Measurements from ENCODE around the gene SORCS1.

Gene SORCS1

DNA sequence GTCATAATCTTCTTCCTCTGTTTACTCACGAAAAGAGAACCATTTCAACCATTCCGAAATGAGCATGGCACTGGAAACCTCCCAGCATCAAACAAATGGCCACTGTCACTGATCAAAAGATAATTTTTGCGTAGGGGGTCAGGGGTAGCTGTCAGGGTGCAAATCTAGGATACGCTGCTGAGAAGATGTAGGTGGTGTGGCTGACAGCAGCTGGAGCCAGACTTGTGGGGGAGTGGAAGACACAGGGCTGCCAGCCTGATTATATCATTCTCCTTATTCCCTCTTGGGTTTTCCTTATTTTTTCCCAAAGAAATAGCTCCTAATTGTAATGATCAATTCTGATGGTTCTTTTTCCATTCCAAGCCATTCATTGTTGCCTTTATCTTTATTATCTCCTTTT, 266.1 kb downstream of the SORCS1 start:
- no peak for DNase-seq (ENCODE audit: low spot score)

DNA sequence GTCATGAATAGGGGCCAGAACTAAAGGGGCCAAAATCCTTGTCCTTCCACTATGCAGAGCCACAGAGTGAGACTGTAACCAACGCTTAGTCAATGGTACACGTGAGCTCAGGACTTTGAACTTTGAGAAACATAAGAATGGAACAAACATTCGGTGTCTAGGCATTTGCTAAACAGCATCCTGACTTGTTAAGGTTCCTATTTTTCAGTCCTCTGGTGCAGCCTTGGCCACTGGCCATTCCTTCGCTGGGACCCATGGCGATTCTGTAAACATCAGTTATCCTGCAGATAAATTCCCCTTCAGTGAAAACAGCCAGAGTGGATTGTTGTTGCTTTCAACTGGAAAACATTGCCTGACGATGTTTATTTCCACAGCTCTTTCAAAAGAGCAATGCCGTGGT, 266.8 kb downstream of the SORCS1 start:
- DNase-seq (ENCODE audit: low spot score) = no peak

DNA sequence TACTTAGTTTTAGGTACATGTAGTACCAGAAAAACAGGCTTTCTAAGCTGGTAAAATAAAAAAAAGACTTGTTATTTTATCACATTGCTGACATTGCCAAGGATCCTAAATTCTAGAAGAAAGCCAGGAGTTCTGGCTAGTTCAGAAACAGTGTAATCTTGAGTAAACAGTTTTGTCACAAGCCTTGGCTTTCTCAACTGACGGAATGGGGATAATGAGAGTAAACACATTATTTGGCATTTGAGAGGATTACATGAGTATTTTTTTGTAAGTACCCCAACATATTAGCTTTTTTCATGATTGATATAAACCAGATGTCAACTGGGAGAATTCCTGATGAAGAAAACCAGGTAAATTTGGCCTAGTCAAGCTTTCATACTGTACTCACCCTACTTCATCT, 269.8 kb downstream of the SORCS1 start:
- no peak for DNase-seq (ENCODE audit: low spot score)

DNA sequence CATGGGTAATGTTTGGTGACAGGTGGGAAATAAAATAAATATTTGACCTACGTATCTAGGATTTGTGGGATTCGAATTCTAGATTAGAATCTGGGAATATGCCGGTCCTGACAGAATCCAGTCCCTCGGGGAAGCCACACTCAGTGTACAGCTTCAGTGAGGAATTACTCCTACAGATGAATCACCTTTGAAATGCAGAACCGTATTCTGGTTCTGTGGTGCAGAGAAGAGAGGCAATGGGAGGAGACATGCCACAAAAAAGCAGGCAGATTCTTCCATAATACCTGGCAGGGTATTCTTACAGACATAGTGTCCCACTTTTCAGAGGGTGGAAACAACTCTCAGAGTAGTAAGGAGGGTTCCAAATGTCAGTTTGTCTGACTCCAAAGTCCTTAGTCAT, 286.9 kb downstream of the SORCS1 start:
- DNase-seq (ENCODE audit: low spot score) = no peak

DNA sequence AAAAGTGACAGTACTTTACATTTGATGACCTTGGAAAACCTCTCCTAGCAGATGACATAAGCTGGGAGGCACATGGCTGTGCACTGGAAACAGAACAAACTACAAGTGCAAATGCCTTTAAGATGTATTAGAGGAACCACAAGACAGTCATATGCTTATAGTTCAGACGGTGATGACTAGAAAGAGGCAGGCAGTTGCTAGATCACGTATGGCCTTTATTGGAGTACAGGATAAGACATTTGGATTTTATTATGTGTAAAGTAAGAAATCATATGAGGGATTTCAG, 290.0 kb downstream of the SORCS1 start:
- no peak for DNase-seq (ENCODE audit: low spot score)

DNA sequence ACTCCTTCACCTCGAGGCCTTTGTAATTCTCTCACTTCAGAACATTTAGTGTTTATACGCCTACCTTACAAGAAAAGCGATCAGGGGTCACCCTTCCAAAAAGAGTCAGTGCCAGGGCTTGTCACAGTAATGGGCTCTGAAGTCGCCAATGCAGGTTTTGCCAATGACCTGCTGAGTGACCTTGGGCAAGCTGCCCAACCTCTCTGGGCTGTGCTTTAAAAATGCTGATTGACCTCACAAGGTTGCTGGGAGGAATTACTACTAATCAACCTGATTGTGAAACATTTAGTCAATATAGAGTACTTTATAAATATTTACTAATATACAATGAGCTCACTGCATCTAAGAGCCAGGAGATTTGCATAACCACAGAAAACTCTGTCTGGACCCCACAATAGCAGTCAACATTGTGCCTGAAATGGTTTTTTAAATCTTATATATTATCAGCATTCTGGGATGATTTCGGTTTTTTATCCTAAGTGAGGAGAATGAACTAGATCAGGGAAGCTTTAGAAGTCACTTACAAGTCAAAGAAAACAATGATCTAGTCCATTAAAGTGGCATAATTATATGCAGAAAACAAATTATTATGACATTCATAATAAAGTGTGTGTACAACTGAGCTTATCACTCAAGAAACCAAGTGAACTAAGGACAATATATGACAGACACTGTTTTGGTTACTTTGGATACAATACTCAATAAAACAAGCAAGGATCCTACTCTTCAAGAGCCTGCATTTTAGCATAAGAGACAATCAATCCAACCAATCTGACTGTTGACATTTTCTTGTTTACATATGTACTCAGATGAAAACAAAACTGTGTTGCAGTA, 290.5 kb downstream of the SORCS1 start:
- no peak for DNase-seq (ENCODE audit: low spot score)

DNA sequence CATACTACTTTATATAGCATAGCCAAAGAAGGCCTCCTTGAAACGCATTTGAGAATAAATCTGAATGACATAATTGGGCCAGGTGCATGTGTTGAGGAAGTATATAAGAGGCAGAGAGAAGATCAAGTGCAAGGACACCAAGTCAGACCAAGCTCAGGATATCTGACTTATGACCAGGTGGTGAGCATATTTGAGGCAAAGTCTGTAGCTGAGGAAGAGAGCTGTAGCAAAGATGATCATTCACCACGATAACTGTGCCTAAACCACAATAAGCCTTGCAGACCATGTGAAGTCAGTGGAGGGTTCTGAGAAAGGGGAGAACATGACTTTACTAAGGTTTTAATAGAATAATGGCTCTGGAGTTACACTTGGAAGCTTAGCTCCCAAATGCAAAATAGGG, 292.3 kb downstream of the SORCS1 start:
- DNase-seq (ENCODE audit: low spot score) = no peak

DNA sequence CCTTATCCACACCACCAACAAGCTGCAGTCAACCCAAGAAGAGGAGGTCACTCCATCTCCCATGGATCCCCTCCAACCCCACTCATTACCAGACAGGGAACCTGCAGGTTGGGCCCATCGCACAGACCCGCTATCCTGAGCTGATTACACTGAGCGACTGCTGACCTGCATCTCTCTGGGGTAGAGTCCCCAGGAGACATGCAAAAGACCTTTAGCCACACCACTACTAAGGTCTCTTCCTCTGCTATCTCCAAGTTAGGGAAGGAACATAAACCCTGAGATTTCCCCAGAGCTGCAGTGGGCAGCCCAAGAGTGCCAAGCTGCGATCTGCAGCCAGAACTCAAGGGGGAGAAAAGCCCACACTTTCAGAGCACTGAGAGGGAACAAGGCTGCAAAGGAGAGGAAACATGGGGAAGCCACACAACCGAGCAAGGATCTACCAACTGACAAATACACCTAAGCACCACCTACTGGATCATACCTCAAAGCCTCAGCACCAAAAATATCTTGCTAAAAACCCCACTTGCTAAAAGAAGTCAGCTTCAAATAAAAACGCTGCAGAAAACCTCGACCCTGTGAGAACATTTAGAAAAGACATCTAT, 298.2 kb downstream of the SORCS1 start:
- no peak for DNase-seq (ENCODE audit: low spot score)

DNA sequence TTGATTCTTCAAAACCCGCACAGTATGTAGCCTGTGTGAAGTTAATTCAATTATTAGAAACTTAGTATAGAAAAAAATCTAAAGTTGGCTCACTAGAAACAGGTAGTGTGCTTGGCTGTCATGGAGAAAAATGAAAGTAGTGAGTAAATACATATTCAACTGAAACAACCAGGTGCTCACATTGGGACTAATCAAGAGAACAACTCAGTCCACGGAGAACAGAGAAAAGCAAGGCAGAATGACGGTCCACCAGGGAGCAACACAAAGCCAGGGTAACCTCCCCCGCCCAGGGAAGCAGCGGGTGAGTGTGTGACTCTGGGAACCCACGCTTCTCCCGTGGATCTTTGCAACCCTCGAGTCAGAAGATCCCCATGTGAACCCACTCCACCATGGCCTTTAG, 300.5 kb downstream of the SORCS1 start:
- no peak for DNase-seq (ENCODE audit: low spot score)

DNA sequence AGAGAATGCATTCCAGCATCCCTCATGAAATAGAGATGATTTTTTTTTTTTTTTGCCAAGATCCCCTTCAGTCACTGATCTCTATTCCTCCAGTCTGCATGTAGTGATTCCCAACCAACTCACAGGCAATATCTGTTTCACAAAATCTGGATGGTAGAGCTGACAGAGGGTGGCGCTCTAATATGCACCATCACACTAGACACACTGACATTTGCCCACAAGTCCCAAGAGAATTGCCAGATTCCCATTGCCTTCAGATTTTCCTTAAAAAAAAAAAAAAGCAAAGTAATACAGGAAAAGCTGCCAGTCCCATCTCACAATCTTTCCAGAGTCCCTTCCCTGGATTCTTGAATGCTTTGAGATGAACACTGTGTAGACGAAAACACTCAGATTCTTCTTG, 301.0 kb downstream of the SORCS1 start:
- no peak for DNase-seq (ENCODE audit: low spot score)

DNA sequence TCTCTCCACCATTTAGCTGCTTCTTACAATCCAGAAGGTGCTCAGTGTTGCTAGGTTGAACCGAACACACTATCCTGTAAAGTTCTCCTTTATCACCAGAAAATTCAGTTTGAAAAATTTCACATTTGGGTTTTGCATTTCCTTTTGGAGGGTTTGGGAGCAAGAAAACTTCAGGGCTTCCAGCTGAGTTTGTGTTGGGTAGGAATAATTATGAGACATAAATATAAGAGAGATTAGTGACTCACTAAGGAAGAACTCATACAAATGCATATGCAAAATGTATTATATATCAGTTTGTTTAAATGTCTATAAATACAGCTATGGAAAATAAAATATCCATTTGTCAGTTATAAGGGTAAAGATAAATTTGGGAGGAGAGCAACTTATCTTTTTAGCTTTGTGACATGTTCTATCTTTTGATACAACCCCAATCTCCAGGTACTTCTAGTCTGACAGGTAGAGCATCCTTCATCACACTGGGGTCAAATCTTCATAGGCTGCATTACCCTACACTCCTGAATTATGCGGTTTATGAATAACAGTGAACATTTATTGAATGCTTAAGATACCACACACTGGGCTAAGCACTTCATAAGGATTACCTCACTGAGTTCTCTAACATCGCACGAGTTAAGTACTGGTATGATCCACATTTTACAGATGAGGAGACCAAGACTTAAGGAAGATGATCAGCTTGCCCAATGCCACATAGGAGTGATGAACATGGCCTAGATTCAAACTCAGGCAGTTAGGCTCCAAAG, 304.4 kb downstream of the SORCS1 start:
- DNase-seq (ENCODE audit: low spot score) = no peak

DNA sequence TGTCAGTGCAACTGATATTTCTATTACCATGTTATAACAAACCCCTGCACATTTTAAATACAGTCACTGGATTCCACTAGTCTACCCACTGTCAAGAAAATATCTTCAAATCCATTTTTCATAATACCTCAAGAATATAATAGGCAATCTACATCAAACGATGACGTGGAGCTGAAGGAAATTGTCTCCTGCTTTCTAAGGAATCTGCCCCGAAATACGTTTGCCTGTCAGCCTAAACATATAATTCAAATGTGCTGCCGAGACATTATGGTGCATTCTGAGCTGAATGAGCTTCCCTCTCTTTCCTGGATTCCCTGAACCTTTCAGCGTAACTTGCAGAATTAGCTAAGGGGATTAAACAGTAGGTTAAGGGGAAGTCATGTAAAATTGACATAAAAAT, 306.8 kb downstream of the SORCS1 start:
- DNase-seq (ENCODE audit: low spot score) = no peak

DNA sequence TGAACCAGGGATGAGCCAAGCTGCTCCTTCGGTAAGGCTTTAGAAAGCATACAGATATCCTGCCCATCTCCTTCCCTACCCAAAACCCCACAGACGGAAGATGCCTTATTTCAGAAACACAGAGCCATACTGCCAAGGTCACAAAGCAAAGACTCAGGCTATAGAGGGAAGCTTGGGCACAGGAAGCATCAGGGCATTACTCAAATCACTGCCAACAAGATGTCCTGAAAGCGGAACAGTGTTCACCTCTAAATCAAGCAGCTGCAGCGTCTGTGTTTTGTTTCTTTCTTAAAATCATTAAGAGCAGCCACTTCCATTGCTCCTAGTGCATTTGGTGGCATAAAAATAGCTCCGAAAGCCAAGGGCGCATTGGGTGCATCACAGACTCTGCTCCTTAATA, 307.3 kb downstream of the SORCS1 start:
- DNase-seq (ENCODE audit: low spot score) = no peak

DNA sequence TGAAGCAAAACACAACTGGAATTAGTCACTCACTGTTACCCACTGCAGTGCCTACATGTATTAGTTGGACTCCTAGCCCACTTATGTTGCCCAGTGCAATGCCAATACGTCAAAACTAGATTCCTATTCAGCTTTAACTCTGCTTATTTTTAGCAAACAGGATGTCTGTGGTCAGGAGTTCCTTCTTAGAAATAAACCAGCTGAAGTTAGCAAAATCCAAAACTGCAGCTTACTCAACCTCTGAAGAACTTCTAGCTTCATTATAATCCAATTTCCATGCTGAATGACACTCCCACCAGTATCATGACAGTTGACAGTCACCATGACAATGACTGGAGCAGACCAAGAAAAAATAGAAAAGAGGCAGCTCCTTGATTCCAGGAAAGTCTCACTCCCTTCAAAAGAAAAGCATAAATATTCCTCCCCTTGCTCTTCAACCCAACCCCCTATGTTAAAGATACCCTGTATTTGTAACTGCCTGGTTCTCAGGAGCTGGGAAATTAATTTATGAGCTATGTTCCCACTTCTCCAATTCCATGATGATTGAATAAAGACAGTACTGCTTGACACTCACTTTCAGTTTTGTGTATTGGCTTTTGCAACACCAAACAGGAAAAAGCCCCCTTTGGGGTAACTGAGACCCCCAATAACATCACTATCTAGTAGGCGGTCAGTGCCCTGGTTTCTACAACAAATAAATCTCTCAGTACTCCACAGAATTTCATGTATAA, 327.4 kb downstream of the SORCS1 start:
- no peak for DNase-seq (ENCODE audit: low spot score)

DNA sequence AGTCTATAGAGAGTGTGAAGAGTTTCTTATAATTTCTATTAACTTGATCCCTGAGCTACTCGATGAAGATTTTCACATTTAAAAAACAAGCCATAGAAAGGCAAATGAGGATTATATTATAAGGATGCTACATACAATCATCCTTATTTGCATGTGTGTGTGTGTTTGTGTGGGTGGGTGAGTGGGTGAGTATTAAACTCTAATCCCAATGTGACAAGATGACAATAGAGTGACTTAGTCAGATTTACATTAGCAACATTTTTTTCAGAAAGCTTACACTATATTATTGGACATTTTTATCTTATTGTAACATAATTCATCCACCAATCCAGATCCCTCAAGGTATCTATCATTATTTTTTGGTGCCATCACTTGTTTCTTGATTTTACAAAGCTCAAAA, 331.7 kb downstream of the SORCS1 start:
- no peak for DNase-seq (ENCODE audit: low spot score)

DNA sequence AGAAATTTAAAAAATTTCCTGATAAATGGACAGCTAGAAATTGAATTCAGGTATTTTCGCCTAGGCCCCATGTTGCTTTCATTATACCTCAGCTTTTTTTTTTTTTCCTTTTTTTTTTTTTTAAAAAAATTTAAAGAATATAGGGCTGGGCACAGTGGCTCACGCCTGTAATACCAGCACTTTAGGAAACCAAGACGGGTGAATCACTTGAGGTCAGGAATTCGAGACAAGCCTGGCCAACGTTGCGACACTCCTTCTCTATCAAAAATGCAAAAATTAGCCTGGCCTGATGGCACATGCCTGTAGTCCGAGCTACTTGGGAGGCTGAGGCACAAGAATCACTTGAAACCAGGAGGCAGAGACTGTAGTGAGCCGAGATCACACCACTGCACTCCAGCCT, 334.0 kb downstream of the SORCS1 start:
- DNase-seq (ENCODE audit: low spot score) = no peak

DNA sequence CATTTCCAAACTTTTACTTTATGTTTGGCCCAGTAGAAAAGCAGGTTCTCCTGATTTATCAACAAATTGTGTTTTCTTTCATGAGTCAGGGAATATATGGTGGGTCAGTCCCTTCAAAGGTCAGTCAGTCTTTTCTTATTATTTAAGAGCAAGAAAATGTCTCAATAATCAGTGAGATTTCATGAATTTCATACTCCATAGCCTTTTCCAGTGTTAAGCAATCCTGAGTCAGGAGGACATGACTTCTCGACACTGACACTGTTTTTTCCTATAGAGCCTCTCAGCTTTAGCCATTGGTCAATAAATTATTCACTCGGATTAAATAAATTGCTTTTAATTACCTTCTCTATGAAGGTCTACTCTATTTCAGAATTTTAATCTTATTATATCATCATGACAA, 334.5 kb downstream of the SORCS1 start:
- DNase-seq (ENCODE audit: low spot score) = no peak

DNA sequence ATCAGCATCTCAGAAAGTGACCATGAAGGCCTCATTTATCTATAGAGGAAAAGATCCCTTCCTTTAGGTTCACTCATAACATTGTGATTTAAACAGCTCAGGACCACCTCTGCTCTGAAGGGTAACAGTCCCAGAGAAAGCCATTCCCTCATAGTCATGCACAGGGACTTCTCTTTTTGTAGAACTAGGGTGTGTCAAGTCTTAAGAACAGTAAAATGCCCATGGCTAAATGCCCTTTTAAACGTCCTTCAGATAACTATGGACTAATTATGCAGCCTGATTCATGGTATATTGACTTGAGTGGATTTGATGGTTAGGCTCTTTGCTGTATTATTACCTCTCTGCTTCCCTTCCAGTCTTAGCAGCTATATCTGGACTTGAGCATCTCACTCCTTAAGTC, 337.8 kb downstream of the SORCS1 start:
- DNase-seq (ENCODE audit: low spot score) = no peak

DNA sequence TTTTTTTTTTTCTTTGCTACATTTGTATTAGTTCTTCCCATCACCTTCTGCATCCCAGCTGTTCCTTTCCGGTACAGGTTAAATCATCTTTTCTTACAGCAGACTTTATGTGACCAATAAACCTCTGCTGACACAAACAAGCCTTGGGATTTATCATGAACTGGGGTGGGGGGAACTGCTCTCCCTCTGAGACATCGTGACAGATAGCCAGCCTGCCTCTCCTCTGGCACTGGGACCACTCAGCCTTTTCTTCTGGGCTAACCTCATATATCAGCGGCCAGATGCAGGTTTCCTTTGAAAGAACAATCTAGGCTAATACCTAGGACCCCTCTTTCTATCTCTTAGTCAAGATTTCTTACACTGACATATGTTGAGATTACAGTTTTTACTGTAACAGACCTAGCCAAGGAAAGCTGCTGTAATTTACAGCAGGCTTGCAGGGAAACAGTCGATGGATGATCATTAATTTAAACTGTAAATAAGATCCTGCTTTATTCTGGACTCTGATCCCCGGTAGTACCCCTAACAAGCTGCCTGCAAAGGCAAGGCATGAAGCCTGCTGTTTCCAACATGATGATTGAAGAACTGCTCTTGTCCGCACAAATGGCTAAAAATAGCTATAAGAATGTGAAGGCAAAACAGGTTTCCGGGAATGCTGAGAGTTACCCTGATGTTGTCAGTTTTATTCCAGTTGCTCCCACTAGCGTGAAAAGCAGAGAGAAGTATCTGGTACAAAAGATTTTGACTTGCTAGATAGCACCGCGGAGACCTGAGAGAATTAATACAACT, 338.7 kb downstream of the SORCS1 start:
- no peak for DNase-seq (ENCODE audit: low spot score)

DNA sequence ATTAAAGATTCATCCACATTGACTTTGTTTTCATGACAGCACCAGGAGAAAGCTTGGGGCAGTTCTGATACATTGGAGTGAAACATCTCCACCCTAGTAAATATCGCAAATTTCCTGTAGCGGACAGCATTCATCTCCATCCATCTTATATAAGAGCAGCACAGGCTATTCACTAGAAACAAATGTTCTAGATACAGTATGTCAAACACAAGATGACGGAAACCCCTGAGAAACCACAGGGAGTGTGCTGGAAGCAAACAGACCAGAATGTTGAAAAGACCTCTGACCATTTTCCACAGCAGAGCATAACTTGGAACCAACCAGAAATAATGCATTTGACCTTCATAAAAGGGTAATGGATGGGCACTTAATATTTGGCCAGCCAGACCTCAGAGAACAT, 343.9 kb downstream of the SORCS1 start:
- DNase-seq (ENCODE audit: low spot score) = no peak

DNA sequence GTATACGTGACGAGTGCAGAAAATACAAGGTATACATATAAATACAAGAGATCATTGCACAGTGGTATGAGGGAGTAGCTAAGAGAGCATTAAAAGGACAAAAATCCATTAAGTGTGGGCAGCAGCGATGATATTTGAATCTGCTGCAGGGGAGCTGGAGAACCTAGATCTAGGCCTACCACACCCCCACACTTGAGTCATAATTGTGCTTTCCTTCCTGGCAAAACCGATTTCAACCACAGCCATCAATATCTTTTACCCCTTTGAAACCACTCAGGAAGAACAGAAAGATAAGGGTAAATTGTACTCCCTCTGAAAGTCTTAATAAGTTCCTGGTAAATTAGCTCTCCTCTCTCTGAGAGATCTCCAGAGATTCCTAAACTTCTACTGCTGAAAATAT, 345.0 kb downstream of the SORCS1 start:
- DNase-seq (ENCODE audit: low spot score) = no peak
